HFFc6 (cell line): Measurements from ENCODE around the gene TBX18. TPM values are rescaled to one million over a fixed set of nuclear protein-coding genes. Genes with fewer than 3 reads are reported as not detected.

Experiments
- DNase-seq: peaks from one replicate; pipeline ENCODE4 v3.0.0-alpha.2; 2018
- H3K27ac Mint-ChIP-seq: 2 replicates; pipeline ENCODE4 v1.8.0; 2020; ENCODE audit warnings: mild to moderate bottlenecking, mixed read lengths
- H3K27me3 Mint-ChIP-seq: 2 replicates; pipeline ENCODE4 v1.8.0; 2021; ENCODE audit warnings: mild to moderate bottlenecking, moderate library complexity, mixed read lengths; ENCODE audit not compliant: insufficient read depth
- H3K36me3 Mint-ChIP-seq: 2 replicates; pipeline ENCODE4 v1.8.0; 2021; ENCODE audit warnings: low read depth, mixed read lengths
- H3K4me1 Mint-ChIP-seq: 2 replicates; pipeline ENCODE4 v1.8.0; 2020; ENCODE audit warnings: low read depth, mixed read lengths
- H3K4me3 Mint-ChIP-seq: 2 replicates; pipeline ENCODE4 v1.8.0; 2020; ENCODE audit warnings: mild to moderate bottlenecking, moderate library complexity, mixed read lengths
- H3K9me3 Mint-ChIP-seq: 2 replicates; pipeline ENCODE4 v1.8.0; 2020; ENCODE audit warnings: mild to moderate bottlenecking, mixed read lengths
- CTCF ChIP-seq: fragments of 200-600 bp; sonication (generic); IDR thresholded peaks from 2 replicates; pipeline ENCODE4 v1.5.0; 2021; ENCODE audit warnings: antibody characterized with exemption, mild to moderate bottlenecking
- total RNA-seq, 6 experiments: library from RNA; stranded (reverse); fragmentation: NEBNext Ultra II Directional; extraction: Animal tissue kit (Norgen Biotek cat#: 25700); gene quantifications; 2 replicates in 1 of 6; 3 replicates in 5 of 6; pipeline ENCODE4 v1.2.3, GENCODE V29; 2021

TBX18 gene
- total RNA-seq, 6 experiments from 2014 or later, result 19.0 to 23.8 (median 20.3) TPM

DNA sequence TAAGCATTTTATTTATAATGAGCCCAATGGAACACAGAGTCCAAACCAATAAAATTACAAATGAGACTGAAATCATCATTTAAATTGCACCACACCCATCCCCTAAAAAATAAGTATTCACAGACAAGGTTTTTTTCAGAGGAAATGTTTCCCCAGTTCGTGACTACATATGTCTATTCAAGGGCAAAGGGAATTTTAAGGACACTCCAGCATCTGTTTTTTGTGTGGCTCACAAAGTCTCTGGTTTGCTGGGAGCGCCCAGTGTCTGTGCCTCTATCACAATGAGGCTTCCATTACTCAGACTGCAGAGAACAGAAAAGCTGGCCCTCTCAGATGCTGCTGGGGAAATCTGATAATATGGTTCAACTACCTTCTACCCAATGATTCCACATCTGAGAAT is 16.0 kb downstream of the TBX18 start:
- H3K27me3 Mint-ChIP-seq, result no peaks in the 10 kb centered on the region
- peaks cover 46% of the 10 kb centered on the region for H3K4me1 Mint-ChIP-seq
- H3K36me3 Mint-ChIP-seq, result peaks cover 37% of the 10 kb centered on the region
- H3K9me3 Mint-ChIP-seq, result no peaks in the 10 kb centered on the region
- no peak for TF ChIP-seq CTCF
- no peak for DNase-seq
- no peak overlapping the region for H3K4me3 Mint-ChIP-seq
- no peak overlapping the region for H3K27ac Mint-ChIP-seq

GRCh38 chr6:84743616-84744015 is 20.8 kb downstream of the TBX18 start:
- Mint-ChIP-seq H3K27me3 (no peaks in the 10 kb centered on the region), H3K9me3 (no peaks in the 10 kb centered on the region), H3K27ac (no peak overlapping the region), H3K36me3 (peaks cover 42% of the 10 kb centered on the region), H3K4me1 (peaks cover 55% of the 10 kb centered on the region), H3K4me3 (no peak overlapping the region)
- no peak for TF ChIP-seq CTCF
- no peak for DNase-seq

DNA sequence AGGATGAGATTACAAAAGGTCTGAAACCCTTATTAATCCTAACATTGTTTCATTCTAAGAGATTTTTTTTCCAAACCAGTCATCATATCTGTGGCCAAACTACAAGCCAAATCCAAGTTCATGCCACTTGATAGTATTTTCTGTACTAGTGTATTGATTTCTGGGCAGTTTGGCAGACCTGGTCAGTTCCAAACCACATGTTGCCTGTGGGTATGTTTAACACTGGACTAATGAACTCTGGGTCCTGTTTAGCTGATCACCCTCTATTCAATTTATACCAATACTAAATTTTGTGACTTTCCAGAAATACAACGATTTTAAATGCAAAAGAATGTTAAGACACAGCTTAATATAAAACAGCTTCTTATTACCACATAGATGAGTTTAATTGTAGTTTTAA is 24.0 kb downstream of the TBX18 start:
- no peak overlapping the region for H3K4me3 Mint-ChIP-seq
- no peaks in the 10 kb centered on the region for H3K9me3 Mint-ChIP-seq
- H3K27me3 Mint-ChIP-seq, result no peaks in the 10 kb centered on the region
- peaks cover 42% of the 10 kb centered on the region for H3K4me1 Mint-ChIP-seq
- H3K36me3 Mint-ChIP-seq, result peaks cover 53% of the 10 kb centered on the region
- DNase-seq, result no peak
- TF ChIP-seq CTCF, result no peak
- peak overlapping the region; percentile 57 for H3K27ac Mint-ChIP-seq

GRCh38 chr6:84739866-84740208 is 24.6 kb downstream of the TBX18 start:
- no peaks in the 10 kb centered on the region for H3K9me3 Mint-ChIP-seq
- peak overlapping the region; percentile 57 for H3K27ac Mint-ChIP-seq
- TF ChIP-seq CTCF, result no peak
- no peak overlapping the region for H3K4me3 Mint-ChIP-seq
- DNase-seq, result peak; percentile 32
- peaks cover 37% of the 10 kb centered on the region for H3K4me1 Mint-ChIP-seq
- H3K36me3 Mint-ChIP-seq, result peaks cover 48% of the 10 kb centered on the region
- no peaks in the 10 kb centered on the region for H3K27me3 Mint-ChIP-seq

- Mint-ChIP-seq H3K36me3 (peaks cover 44% of the 10 kb centered on the region), H3K4me3 (no peak overlapping the region), H3K27me3 (no peaks in the 10 kb centered on the region), H3K27ac (peak overlapping the region; percentile 57), H3K4me1 (peaks cover 35% of the 10 kb centered on the region), H3K9me3 (no peaks in the 10 kb centered on the region)
- DNase-seq, result no peak
- TF ChIP-seq CTCF, result no peak
Measured at GRCh38 chr6:84738996-84739865, 25.2 kb downstream of the TBX18 start.
